Forelimb muscle (tissue), 1 donor: ENCODE data around the gene ENDOU. TPM values are rescaled to one million over a fixed set of nuclear protein-coding genes. Genes with fewer than 3 reads are reported as not detected.

Experiments used
- DNase-seq: peaks from one replicate; pipeline ENCODE4 v3.0.0-alpha.2; 2013; ENCODE audit warnings: low read depth
- polyA plus RNA-seq: library from polyadenylated mRNA; unstranded; fragments of 120-200 nt; gene quantifications from one replicate; pipeline ENCODE4 v1.2.1, GENCODE V29; 2013; ENCODE audit not compliant: insufficient read length

Gene ENDOU
- polyA plus RNA-seq, 1 donor: 0.71 TPM

DNA sequence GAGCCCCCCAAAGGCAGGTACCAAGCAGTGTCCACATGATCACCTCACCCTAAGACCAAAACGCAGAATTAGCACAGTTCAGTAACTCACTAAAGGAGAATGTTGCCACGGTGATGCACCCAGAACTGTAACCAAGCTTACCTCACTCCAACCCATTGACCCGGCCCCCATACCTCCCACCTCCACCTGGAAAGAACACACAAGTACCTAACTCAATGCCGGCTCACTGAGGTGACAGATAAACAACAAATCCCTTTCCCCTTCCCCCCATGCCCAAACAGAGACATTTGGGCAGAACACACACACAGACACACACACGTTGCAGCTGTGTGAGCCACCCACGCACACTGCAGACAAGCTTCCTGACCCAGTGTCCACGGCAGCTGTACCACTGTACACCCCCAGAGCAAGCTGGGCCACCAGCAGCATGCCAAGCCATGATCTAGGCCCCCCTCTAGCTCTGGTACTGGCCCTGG is 32.1 kb upstream of the ENDOU start:
- DNase-seq: no peak

DNA sequence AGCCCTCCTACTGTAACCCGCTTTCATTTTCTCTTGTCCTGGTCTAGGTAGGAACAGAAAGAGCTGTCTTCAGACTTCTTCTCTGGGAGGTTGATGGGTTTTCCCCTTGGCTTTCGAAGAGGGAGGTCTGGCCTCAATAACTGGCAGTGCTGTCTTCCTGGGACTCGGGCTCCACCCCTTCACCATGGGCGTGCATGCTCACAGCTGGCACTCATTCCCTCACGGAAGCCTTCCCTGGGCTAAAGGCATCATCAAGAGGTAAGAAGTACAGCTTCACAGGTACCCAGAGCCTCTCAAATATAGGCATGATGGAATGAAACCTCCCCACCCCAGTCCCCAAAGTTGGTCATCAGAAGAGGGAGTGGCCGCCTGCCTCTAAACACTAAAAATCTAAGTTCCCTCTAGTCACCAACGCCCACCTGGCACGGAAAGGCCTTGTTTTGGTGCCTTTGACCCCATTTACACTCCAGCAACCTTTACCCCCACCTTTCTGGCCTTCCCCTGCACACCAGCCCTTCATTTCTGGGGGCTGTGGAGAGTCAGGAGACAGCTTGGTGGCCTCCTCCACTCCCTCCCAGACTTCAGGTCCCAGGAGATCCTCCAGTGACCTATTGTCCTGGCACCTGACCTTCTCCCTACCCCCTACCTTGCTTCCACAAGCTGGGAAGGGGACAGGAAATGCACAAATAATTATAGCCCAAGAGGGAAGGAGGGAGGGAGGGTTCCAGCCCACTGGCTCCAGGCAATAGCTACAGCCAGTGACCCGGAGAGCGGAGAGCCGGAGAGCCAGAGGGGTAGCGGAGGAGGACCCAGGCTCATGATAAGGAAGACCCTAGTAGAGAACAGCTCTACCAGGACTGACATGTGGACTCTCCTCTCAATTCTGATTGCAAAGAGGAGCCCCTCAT is 30.6 kb upstream of the ENDOU start:
- DNase-seq: no peak

DNA sequence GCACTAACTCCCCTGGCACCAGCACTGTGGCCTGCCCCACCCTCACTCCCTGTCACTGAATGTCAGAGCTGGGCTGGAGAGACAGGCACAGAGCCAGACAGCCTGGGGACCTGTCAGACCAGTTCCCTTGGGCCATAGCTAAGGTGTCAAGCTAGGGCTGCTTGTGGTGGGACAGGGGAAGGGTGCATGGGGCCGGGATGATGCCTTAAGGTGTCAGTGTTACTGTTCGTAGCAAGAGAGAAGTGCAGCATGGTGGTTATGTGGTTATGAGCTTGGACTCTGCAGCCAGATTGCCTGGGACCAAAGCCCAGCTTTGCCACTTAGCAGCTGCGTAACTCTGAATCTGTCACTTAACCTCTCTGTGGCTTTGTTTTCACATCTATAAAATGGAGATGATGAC is 29.6 kb upstream of the ENDOU start:
- no peak for DNase-seq

DNA sequence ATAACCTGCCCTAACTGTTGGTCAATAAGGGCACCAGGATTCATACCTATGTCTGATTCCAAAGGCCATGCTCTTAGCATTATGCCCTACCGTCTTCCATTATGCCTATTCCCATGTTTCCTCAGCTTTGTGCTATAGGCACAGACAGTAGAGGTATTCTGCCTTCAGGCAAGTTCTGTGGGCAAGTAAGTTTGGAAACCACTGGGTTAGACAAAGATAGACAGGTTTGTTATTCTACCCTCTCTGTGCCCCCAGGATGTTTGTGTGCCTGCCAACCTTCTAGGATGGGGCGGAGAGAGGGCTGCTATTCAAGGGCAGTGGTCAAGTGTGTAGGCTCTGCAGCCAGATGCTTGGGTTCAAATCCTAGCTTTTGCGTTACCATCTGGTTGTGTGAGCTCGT is 28.8 kb upstream of the ENDOU start:
- no peak for DNase-seq

DNA sequence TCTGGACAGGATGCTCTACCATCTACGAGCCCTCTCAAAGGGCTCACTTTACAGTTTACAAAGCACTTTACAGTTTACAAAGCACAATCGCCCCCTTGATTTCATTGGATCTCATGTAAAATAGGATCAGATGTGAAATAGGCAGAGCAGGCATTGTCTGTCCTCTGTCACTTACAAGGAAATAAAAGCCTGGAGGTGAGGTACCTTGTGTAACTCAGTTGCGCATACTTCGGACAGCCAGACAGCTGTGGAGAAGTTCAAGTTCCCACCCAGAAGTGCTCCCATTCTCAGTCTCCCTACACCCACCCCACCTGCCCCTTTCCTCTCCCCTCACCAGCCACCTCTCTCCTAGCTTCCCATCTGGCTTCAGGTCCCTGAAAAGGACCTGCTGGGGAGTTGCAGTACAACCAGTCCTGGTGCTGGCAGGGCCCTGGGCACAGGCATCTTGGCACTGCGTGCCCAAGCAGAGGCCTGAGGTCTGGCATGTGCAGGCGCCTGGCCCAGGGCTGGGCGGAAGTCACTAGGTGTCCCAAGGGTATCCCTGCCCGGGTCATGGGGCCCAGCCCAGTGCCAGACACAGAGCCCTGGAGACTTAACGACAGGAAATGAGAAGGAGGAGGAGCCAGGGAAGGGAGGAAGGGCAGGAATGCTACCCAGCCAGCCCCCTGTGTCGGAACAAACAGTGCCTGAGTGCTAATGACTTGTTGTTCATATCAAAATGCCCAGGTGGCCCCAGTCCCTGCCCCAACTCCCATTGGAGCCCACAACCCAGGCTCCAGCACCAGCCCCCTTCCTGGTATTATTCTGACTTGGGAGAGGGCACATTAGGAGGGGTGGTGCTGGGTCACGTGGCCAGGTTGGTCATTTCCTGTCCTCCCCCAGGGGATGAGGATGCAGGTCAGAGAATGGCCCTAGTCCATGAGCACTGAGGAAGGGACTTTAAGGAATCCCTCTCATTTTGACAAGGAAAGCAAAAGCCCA is 28.0 kb upstream of the ENDOU start:
- no peak for DNase-seq

DNA sequence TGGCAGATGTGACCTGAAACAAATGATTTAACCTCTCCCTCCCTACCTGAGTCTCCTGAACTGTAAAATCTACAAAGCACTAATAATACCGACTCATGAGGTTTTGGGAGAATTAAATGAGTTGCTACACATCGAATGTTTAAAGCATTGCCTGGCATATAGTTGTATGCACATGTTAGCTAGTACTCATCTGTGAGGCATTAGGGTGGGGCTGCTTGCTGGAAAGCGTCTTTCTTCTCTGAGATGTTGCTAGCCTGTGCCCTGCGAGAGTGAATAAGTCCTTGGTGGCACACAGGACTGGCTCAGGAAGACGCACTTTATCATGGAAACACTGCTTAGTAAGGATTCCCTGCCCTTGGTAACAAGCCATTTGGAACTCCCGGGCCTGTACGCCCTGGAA is 27.3 kb upstream of the ENDOU start:
- no peak for DNase-seq

DNA sequence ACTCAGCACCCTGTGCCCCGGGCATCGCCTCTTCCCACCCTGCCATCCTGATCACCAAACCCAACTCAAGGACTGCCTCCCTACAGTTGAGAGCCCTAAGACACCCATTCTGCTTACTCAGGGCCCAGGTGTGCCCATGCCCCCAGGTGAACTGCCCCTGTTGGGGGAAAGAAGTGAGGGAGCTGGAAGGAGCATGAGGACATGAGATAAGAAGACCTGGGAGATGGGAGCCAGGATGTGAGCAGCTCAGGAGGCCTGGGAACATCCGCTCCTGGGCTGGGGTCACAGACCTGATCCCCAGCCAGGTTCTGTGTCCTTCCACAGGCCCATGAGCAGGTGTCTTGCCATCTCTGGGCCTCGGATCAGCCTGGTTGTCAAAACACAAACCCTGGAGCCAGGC is 26.8 kb upstream of the ENDOU start:
- no peak for DNase-seq

DNA sequence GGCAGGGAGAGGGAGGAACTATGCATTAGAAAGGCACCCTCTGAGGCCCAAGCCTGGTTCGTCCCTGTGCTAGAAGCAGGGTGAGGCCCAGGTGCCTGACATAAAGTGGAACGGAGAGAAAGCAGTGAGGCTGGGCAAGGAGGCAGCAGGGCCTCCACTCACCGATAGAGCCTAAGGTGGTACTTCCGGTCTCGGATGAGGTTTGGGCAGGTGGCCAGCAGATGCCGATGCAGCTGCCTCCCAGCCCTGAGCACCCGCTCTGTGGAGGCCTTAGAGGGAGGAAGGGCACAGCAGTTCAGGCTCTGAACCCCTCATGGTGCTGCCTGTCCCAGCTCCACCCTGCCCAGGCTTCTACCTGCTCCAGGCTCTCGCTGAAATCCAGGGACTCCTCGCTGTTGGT is 26.3 kb upstream of the ENDOU start:
- DNase-seq: no peak

DNA sequence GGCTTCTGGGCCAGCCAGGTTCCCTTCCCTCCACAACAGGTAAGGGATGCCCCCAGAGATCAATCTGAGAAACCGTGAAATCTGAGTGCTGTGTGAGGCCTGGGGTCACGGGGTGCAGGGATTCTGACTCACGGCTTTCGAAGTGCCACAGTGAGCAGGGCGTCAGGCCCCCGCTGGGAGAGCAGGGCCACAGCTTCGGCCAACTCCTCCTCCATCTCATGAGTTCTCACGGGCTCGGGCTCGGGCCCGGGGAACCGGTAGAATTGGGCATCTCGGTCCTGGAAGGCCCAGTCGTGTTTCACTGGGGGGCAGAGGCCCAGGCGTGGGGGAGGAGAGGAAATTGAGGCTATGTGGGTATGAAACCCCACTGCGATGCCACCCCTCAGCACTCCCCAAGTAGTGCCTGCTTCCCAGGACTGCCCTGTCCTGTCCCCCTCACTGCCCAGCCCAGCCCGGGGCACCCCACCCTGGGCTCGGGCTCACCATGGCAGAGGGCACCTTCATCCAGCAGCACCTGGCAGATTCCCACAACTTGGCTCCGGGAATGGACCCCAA is 25.7 kb upstream of the ENDOU start:
- no peak for DNase-seq

DNA sequence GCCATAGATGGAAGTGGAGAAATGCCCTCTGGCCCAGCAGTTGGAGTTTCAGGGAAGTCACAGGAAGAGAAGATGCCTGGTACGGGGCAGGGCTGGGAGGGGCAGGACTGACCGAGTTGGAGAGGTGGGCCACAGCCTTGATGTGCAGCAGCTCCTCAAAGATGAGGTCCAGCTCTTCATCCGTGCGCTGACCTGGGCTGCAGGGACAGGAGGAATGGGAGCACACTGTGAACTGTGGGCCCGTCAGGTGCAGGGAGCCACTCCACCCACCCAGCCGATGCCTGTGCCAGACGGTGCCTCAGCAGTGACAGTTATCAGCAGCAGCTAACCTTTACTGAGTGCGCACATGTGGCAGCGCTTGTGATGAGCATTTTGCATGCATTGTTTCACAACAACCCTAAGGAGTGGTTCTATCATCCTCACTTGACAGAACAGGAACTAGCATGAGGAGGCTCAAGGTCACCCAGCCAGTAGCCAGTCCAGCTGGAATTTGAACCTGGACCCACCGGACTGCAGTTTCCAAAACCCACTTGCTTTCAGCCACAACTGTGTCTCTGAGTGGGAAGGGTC is 25.0 kb upstream of the ENDOU start:
- no peak for DNase-seq

DNA sequence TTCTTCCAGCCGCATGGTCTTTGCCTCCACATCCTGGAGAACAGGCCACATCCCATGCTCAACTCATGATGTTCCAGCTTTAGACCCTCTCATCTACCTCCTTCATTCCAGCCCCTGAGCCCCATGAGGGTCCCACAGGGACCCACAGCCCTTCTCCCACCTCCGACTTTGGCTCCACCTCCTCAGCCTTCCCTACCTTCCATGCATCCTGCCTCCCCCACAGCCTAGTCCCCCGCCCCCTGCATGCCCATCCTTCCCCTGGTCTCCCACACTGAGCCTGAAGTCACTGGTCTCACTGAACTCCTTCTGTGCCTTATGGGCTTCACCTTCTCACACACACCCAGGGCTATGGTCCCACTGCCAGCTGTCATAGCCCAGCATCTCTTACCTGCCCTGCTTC is 23.6 kb upstream of the ENDOU start:
- no peak for DNase-seq

DNA sequence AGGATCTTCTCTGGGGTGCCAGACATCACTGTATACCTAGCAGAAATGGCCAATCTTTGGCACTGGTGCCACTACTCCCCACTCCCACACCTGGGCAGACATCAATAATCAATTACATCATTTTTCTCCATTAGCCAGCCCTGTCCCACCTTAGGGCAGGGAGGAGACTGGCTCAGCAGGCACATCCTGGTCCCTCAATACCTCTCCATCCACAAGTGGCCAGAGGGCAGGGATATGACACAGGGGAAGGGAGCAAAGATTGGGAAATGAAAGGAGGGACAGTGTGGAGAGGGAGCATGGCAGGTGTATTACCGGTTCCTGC is 23.2 kb upstream of the ENDOU start:
- DNase-seq: no peak

DNA sequence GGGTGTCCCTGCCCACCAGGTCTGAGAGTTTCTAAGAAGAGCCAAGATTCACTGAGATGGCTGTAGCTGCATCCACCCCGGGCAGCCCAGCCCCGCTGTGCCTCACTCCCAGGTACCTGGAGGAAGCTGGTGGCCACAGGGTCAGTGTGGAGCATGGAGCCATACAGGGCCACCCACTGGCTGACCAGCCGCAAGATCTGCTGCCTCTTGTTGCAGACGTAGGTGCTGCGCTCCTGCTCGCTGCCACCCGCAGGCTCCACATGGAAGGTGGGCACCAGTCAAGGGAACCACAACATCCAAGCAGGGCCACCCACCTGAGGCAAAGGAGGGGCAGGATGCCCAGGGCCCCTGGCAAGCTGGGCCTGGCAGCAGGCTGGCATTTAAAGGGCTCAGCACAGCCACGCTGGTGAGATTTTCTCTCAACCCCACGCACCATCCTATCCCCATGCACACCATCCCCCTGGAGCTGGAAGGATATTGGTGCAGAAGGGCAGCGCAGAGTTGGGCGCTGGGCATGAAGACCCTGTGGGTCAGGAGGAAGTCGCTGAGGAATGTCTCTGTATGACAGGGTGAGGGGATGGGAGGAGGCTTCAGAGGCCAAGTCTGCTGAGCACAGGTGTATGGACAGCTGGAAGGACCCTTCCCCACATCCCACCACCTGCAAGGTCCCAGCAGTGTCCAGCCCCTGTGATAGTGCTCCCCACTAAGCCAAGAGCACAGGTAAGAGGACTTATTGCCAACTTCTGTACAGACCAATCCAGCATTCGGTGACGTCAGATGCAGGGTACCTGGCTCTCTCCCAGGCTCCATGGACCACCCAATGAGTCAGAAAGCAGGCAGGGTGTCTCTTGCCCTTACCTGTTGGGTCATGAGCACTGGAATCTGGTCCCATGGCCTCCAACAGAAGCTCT is 22.6 kb upstream of the ENDOU start:
- no peak for DNase-seq

DNA sequence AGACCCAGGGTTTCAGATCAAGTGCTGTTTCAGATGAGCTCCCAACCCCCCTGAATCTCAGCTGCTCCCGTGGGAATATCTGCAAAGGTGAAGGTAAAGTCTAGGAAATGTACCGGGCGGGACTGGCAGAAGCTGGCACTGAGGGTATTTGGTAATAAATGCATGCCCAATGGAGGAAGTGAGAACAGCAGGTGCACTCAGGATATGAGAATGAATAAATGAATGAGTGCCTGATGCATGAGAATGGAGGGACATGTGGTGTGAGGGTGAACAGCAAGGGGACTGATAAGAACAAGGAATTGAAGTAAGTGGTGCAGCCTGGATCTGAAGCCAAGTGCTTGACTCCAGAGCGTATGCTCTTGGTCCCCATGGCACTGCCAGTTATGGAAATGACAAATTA is 21.8 kb upstream of the ENDOU start:
- no peak for DNase-seq

DNA sequence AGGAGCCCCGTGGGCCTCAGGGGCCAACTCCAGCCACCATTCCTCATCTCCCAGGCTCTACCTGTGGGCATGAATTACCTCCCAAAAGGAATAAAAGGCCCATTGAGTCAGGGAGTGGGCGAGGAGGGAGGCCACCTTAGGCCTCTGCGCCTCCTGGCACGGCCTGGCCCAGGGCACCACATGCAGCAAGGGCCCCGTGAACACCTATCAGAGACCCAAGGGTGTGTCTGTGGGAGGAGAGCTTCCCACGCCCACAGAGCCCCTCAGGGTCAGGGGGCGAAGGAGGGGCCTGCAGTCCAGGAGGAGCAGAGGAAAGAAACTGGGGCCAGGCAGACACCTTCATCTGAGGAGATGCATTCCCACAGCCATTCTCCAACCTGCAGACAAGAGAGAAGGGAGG is 21.2 kb upstream of the ENDOU start:
- DNase-seq: no peak

DNA sequence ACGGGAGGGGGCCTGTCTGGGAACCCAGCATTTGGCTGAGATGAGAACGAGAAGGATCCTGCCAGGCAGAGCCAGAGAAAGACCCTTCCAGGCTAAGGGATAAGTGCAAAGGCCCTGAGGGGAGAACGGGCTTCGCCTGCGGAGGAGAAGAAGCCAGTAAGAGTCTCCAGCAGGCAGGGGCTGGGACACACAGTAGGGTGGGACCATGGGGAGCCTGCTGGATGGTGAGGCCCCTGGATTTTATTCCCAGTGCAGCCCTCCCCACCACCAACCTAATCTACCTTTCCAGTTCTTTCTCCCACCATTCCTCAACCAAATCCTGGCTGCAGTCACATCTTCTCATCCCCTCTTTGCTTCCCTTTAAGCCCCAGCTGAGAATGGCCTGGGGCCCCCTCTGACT is 20.8 kb upstream of the ENDOU start:
- DNase-seq: no peak

DNA sequence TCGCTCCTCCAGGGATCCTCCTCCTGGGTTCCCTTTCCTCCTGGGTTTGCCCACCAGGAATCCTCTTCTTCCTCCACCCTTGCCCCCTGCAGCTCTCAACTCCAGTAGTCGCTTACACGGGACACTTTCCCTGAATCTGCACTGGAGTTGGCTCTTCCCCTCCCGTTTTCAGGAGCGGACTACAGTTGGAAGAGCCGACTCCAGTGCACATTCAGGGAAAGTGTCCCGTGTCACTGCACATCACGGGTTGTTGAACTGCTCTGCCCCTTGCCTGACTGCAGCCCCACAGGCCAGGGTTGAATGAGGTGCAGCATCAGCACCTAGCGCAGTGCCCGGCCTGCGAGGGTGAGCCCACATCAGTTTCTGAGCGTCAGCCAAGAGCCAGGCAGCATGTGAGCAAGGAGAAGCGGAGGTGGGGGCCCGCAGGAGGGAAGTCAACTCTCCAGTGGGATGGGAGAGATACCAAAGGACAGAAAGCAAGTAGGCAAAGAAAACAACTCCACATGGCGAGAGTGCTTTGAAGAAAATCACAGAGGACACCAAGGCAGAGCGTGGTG is 20.3 kb upstream of the ENDOU start:
- DNase-seq: no peak

DNA sequence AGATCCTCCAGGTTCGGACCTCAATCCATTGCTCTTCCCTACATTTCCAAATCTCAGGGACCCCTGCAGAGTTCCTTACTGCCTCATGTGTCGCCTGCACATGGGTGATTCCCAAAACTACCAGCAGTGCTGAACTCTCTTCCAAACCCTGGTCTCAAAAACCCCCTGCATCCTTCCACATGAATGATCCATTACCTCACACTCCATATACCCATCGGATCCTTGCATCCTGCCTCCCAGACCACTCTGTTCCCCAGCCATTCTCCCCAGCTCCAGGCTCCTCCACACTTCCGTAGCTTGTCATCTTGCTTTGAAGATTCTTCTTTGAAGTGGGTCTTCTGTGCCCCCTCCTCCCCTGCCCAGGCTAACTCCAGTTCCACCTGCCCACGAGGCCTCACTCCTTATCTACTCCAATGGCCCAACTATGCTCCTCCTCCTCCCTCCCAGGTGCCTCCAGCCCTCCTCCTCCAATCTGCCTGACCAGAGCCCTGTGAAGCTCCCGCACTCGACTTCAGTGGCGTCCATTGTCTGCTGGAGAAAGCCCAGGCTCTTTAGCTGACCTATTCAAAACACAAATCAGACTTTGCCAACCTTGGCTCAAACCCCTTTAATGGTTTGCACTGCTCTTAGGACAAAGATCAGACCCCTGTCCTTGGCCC is 19.6 kb upstream of the ENDOU start:
- DNase-seq: no peak

DNA sequence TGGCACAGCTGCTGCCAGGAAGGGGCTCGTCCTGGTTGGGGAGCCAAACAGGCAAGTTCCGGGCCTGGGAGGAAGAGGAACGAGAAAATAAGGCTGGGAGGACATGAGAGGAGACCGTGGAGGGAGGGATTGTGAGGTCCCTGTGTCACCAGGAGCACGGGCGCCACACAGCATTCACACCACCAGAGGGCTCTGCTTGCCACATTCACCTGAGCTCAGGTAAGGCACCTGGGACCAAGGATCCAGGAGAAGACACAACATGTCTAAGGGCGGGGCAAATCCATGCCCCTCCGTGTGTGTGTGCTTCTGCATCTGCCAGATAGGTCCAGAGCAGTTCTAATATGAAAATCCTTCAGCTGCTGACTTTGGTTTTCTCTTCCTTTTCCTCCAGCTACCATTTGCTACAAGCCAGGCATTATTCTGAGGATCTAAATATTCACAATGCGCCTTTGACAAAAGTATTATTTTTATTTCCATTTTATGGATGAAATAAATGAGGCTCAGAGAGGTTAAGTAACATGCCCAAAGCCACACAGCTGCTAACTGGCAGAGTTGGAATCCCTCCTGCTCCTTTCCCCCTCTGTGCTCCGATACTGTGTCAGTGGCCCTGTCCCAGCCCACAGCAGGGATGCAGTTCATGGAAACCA is 18.8 kb upstream of the ENDOU start:
- no peak for DNase-seq
